ENCODE measurements around the gene MMP24OS.

Gene MMP24OS

GRCh38 chr20:35306931-35307517 is 29.1 kb upstream of the MMP24OS start:
- peak; percentile 40 for DNase-seq (ENCODE audit: low spot score)

- DNase-seq (ENCODE audit: low spot score), result peak; percentile 23
Observed at GRCh38 chr20:35305682-35306556, 28.0 kb upstream of the MMP24OS start.

GRCh38 chr20:35304956-35305355 is 27.0 kb upstream of the MMP24OS start:
- no peak for DNase-seq (ENCODE audit: low spot score)

- peak; percentile 74 for DNase-seq (ENCODE audit: low spot score)
Observed at GRCh38 chr20:35303735-35304491, 26.0 kb upstream of the MMP24OS start.

GRCh38 chr20:35303382-35303734 is 25.4 kb upstream of the MMP24OS start:
- no peak for DNase-seq (ENCODE audit: low spot score)

- no peak for DNase-seq (ENCODE audit: low spot score)
Observed at GRCh38 chr20:35302421-35303335, 24.8 kb upstream of the MMP24OS start.

GRCh38 chr20:35301426-35301825 is 23.5 kb upstream of the MMP24OS start:
- DNase-seq (ENCODE audit: low spot score), result no peak

- DNase-seq (ENCODE audit: low spot score), result no peak
Observed at GRCh38 chr20:35300469-35301262, 22.7 kb upstream of the MMP24OS start.

GRCh38 chr20:35299780-35300179 is 21.9 kb upstream of the MMP24OS start:
- no peak for DNase-seq (ENCODE audit: low spot score)

- DNase-seq (ENCODE audit: low spot score), result no peak
Observed at GRCh38 chr20:35298264-35298663, 20.3 kb upstream of the MMP24OS start.

GRCh38 chr20:35297740-35298139 is 19.8 kb upstream of the MMP24OS start:
- DNase-seq (ENCODE audit: low spot score), result no peak

- DNase-seq (ENCODE audit: low spot score), result no peak
Observed at GRCh38 chr20:35297155-35297554, 19.2 kb upstream of the MMP24OS start.

GRCh38 chr20:35296101-35296554 is 18.2 kb upstream of the MMP24OS start:
- DNase-seq (ENCODE audit: low spot score), result no peak

GRCh38 chr20:35295674-35296073 is 17.8 kb upstream of the MMP24OS start:
- no peak for DNase-seq (ENCODE audit: low spot score)

GRCh38 chr20:35295058-35295457 is 17.1 kb upstream of the MMP24OS start:
- DNase-seq (ENCODE audit: low spot score), result no peak

- no peak for DNase-seq (ENCODE audit: low spot score)
Observed at GRCh38 chr20:35294293-35294685, 16.4 kb upstream of the MMP24OS start.

- DNase-seq (ENCODE audit: low spot score), result no peak
Observed at GRCh38 chr20:35293303-35294292, 15.7 kb upstream of the MMP24OS start.

- DNase-seq (ENCODE audit: low spot score), result no peak
Observed at GRCh38 chr20:35292504-35293285, 14.8 kb upstream of the MMP24OS start.

Data from pons (tissue), 1 donor.